ENCODE data around the gene GIMAP5.

The GIMAP5 gene

DNA sequence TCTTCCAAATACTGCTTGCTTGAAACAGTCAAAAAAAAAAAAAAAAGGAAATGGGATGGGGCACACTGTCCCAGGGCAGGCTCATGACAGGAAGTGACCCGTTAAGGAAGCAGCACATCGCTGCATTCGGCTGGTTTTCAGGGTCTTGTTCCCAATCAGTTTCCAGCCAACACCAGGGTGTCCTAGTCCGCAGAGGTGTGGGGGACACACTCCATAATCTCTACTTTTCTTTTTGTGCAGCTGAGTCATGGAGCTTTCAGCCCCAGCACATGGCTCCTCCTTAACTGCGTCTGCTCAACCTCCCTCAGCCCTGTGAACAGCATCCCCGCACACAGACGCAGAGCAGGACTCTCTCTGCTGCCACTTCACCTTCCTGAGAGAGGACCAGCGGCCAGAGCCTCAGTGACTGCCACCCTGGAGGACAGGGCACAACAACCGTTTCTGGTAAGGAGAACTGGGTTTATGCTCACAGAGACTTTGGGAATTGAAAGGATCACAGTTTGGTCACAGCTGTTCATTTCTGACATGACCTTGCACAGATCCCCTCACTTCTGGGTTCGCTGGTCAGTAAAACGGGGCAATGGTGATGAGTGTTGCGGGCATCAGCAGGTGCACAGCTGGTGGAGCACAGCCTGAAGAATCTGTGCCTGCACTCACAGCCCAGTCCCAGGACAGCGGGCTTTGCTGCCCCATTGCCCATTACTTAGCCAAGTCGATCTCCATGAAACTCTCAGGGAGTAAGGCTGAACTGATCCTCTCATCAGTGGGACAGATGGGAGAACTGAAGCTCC lies at the start of gene GIMAP5:
GIMAP5 (plus strand) TSS at position 154 of the 791 bp plus-strand sequence. CDS start 3,467 bp downstream, outside the sequence.
- Histone ChIP-seq H3K4me1 (ENCODE audit: control insufficient read depth, insufficient read depth, low read length) (no peaks in the 10 kb centered on the region), H3K36me3 (ENCODE audit: control insufficient read depth, insufficient read depth, low read length) (no peaks in the 10 kb centered on the region), H3K27me3 (ENCODE audit: control insufficient read depth, insufficient read depth, low read length) (peaks cover 99% of the 10 kb centered on the region), H3K9ac (ENCODE audit: low read depth, low read length) (no peak within 1 kb of the TSS), H3K4me3 (ENCODE audit: low read depth, low read length) (no peak within 1 kb of the TSS), H3K9me3 (ENCODE audit: control insufficient read depth, insufficient read depth, low read length) (no peaks in the 10 kb centered on the region)

DNA sequence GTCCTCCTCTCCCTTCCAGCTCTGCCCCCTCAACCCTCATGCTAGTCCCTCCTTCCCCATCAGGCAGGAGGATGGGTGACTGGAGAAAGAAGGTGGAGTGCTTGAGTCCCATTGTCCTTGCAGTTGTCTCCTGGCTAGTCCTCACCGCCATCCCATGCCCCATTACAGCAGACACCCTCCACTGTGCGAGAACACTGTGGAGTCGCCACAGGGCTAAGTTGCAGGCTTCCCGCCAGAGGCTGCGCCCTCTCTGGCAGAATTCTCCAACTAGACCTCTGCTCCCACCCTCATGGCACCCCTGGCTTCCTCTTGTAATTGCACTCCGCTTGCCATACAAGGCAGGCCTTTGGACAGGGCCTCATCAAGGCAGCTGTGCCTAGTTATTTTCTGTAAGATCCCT lies 48.6 kb upstream of the GIMAP5 start:
- Histone ChIP-seq H3K9me3 (ENCODE audit: control insufficient read depth, insufficient read depth, low read length) (no peaks in the 10 kb centered on the region), H3K4me1 (ENCODE audit: control insufficient read depth, insufficient read depth, low read length) (peaks cover 7% of the 10 kb centered on the region), H3K27me3 (ENCODE audit: control insufficient read depth, insufficient read depth, low read length) (peaks cover 8% of the 10 kb centered on the region), H3K36me3 (ENCODE audit: control insufficient read depth, insufficient read depth, low read length) (no peaks in the 10 kb centered on the region), H3K9ac (ENCODE audit: low read depth, low read length) (no peak overlapping the region), H3K4me3 (ENCODE audit: low read depth, low read length) (no peak overlapping the region)

DNA sequence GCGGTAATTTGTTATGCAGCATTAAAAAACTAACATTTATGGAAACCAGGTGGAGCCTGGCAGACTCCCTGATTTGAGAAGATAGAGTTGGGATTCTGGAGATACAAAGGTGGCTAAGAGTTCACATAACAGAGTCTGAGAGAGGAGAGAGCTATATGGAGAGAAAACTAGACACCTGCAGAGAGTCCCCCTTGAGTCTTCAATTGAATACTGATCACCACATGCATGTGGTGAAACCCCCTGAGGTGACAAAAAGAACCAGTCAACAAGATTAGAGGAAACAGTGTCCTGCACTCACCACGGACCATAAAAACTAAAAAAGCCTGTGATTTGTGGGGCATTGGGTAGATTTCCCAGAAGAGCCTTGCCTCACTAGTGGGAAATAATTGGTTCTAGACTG lies 41.6 kb upstream of the GIMAP5 start:
- Histone ChIP-seq H3K9ac (ENCODE audit: low read depth, low read length) (no peak overlapping the region), H3K4me3 (ENCODE audit: low read depth, low read length) (no peak overlapping the region), H3K4me1 (ENCODE audit: control insufficient read depth, insufficient read depth, low read length) (no peaks in the 10 kb centered on the region), H3K27me3 (ENCODE audit: control insufficient read depth, insufficient read depth, low read length) (no peaks in the 10 kb centered on the region), H3K9me3 (ENCODE audit: control insufficient read depth, insufficient read depth, low read length) (no peaks in the 10 kb centered on the region), H3K36me3 (ENCODE audit: control insufficient read depth, insufficient read depth, low read length) (no peaks in the 10 kb centered on the region)

DNA sequence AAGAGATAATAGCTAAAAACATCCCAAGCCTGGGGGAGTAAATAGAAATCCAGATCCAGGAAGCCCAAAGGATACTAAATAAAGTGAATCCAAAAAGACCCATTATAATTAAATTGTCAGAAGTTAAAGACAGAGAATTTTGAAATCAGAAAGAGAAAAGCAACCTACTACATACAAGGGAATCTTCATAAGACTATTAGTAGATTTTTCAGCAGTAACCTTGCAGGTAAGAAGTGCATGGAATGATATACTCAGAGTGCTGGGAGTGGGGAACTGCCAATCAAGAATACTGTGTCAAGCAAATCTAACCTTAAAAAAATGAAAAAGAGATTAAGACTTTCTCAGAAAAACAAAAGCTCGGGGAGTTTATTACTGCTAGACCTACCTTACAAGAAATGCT lies 34.0 kb upstream of the GIMAP5 start:
- Histone ChIP-seq H3K4me1 (ENCODE audit: control insufficient read depth, insufficient read depth, low read length) (no peaks in the 10 kb centered on the region), H3K9me3 (ENCODE audit: control insufficient read depth, insufficient read depth, low read length) (peaks cover 5% of the 10 kb centered on the region), H3K9ac (ENCODE audit: low read depth, low read length) (no peak overlapping the region), H3K36me3 (ENCODE audit: control insufficient read depth, insufficient read depth, low read length) (no peaks in the 10 kb centered on the region), H3K27me3 (ENCODE audit: control insufficient read depth, insufficient read depth, low read length) (no peaks in the 10 kb centered on the region), H3K4me3 (ENCODE audit: low read depth, low read length) (no peak overlapping the region)

DNA sequence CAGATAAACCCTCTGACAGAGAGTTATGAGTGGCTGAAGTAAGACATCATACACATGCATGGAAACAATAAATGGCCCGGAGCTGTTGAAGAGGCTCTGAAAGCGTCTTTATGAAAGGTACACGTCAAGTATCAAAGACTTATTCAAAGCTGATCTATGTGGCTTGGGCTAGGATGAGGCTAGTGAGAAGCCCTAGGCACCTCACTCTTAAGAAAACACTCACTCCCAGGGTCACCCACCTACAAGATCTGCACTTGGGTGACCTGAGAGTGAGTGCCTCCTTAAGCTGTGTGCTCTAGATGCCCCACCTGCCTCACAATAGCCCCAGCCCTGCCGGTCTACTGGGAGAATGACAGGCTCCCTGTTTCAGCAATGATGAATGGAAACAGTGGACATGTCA lies 21.9 kb upstream of the GIMAP5 start:
- H3K4me1 ChIP-seq (ENCODE audit: control insufficient read depth, insufficient read depth, low read length) = no peaks in the 10 kb centered on the region
- H3K9ac ChIP-seq (ENCODE audit: low read depth, low read length) = no peak overlapping the region
- H3K27me3 ChIP-seq (ENCODE audit: control insufficient read depth, insufficient read depth, low read length) = peaks cover 27% of the 10 kb centered on the region
- no peak overlapping the region for H3K4me3 ChIP-seq (ENCODE audit: low read depth, low read length)
- H3K36me3 ChIP-seq (ENCODE audit: control insufficient read depth, insufficient read depth, low read length) = no peaks in the 10 kb centered on the region
- H3K9me3 ChIP-seq (ENCODE audit: control insufficient read depth, insufficient read depth, low read length) = no peaks in the 10 kb centered on the region

DNA sequence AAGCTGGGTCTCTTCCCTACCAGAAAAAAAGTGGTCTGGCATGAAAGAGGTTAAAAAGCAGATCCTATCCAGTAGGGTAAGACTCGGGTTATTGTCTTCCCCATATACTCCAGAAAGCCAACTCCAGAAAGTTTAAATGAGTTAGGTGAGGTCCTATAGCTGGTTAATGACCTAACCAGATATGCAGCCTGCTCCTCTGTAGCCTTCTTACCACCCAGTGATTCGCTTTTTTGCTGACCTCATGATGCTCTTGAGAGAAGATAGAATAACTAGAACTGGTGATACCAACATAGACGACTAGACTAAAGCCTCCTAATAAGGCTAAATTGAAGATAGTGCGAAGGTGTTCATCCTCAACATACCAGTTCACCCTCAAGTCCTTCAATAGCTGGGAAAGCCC lies 21.5 kb upstream of the GIMAP5 start:
- no peak overlapping the region for H3K4me3 ChIP-seq (ENCODE audit: low read depth, low read length)
- H3K9ac ChIP-seq (ENCODE audit: low read depth, low read length) = no peak overlapping the region
- H3K9me3 ChIP-seq (ENCODE audit: control insufficient read depth, insufficient read depth, low read length) = no peaks in the 10 kb centered on the region
- peaks cover 27% of the 10 kb centered on the region for H3K27me3 ChIP-seq (ENCODE audit: control insufficient read depth, insufficient read depth, low read length)
- no peaks in the 10 kb centered on the region for H3K4me1 ChIP-seq (ENCODE audit: control insufficient read depth, insufficient read depth, low read length)
- no peaks in the 10 kb centered on the region for H3K36me3 ChIP-seq (ENCODE audit: control insufficient read depth, insufficient read depth, low read length)

DNA sequence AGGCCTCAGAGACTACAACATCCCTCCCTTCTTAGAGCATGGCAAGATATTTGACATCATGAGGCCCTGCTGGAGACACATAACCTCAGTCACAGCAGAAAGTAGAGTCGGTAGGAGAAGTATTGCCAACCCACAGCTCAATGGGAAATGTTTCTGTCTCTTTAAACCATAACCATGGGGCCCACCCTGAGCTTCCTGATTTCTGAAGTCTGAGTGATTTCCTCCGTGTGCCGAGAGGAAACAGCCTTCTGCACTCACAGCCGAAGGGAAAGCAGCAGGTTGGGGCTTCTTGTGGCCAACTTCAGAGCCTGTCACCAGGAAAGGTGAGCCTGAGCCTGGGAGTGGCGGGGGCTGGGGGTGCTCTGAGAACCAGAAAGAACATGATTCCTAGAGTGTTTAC lies 20.9 kb upstream of the GIMAP5 start, which contains the start of gene GIMAP1:
GIMAP1 (plus strand) TSS at position 246 of the 400 bp plus-strand sequence. CDS start 2,435 bp downstream, outside the sequence.
- Histone ChIP-seq H3K27me3 (ENCODE audit: control insufficient read depth, insufficient read depth, low read length) (peaks cover 32% of the 10 kb centered on the region), H3K4me3 (ENCODE audit: low read depth, low read length) (no peak within 1 kb of the TSS), H3K4me1 (ENCODE audit: control insufficient read depth, insufficient read depth, low read length) (no peaks in the 10 kb centered on the region), H3K36me3 (ENCODE audit: control insufficient read depth, insufficient read depth, low read length) (no peaks in the 10 kb centered on the region), H3K9ac (ENCODE audit: low read depth, low read length) (no peak within 1 kb of the TSS), H3K9me3 (ENCODE audit: control insufficient read depth, insufficient read depth, low read length) (no peaks in the 10 kb centered on the region)

DNA sequence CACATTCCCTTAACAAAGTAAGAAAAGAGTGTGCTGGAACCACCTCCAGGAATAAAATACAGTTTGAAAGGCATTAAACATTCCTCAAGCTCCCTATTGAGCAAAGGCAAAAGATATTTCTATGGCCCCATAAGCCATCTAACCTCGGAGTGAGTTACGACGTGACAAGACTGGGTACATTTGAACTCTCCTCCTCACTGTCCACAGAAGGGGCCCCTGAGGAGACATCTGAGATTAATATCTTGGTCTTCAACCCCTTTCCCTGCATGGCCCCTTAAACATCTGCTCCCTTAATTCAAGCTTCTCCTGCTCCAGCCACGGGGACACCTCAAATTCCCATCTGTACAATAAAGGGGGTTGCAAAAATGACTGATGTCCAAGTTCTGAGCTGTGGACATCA lies 20.3 kb upstream of the GIMAP5 start:
- no peaks in the 10 kb centered on the region for H3K9me3 ChIP-seq (ENCODE audit: control insufficient read depth, insufficient read depth, low read length)
- H3K9ac ChIP-seq (ENCODE audit: low read depth, low read length) = no peak overlapping the region
- H3K36me3 ChIP-seq (ENCODE audit: control insufficient read depth, insufficient read depth, low read length) = no peaks in the 10 kb centered on the region
- peaks cover 32% of the 10 kb centered on the region for H3K27me3 ChIP-seq (ENCODE audit: control insufficient read depth, insufficient read depth, low read length)
- H3K4me3 ChIP-seq (ENCODE audit: low read depth, low read length) = no peak overlapping the region
- no peaks in the 10 kb centered on the region for H3K4me1 ChIP-seq (ENCODE audit: control insufficient read depth, insufficient read depth, low read length)

DNA sequence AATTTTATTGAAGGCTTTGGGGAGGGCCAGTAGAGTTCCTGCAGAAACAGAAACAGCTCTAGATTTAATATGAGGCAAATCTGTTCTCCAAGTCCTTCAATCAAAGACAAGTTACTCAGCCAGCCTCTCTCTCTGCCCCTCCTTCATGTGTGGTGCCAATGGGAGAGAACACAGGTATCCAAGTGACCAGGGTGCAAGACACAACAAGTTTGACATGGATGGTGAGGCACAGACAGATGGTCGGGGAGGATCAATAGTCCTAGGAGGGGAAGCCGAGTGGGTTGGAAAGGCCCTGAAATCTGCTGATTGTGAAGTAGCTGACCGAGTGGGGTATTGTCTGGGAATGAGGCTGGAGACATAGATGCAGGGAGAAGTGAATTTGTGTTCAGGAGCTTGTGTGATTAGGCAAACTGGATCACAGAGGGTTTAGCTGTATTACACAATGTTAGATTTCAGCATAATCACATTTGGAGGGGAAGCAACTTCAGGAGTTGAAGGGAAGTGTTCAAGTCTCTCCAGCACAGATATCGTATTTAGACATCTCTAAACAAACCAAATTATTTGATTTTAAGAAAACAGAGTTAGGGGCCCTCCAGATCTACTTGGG lies 19.3 kb upstream of the GIMAP5 start:
- Histone ChIP-seq H3K4me3 (ENCODE audit: low read depth, low read length) (no peak overlapping the region), H3K27me3 (ENCODE audit: control insufficient read depth, insufficient read depth, low read length) (peaks cover 40% of the 10 kb centered on the region), H3K9me3 (ENCODE audit: control insufficient read depth, insufficient read depth, low read length) (no peaks in the 10 kb centered on the region), H3K9ac (ENCODE audit: low read depth, low read length) (no peak overlapping the region), H3K4me1 (ENCODE audit: control insufficient read depth, insufficient read depth, low read length) (no peaks in the 10 kb centered on the region), H3K36me3 (ENCODE audit: control insufficient read depth, insufficient read depth, low read length) (no peaks in the 10 kb centered on the region)

DNA sequence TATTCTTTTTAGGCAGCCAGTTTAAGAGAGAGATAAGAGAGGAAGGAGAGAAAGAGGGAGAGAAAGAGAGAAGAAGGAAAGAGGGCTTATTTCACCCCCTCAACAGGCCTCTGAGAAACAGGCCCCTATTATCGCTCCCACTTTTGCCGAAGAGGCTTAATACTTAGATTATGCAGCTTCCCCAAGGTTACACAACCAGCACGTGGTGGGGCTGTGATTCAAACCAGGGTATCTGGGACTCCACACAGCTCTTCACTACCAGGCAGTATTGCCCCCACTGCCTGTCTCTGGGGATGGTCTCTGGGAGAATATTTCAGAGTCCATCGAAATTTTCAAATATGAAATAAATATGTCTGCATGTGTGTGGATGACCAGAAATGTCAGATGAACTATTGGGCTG lies 17.8 kb upstream of the GIMAP5 start:
- Histone ChIP-seq H3K4me1 (ENCODE audit: control insufficient read depth, insufficient read depth, low read length) (no peaks in the 10 kb centered on the region), H3K4me3 (ENCODE audit: low read depth, low read length) (no peak overlapping the region), H3K27me3 (ENCODE audit: control insufficient read depth, insufficient read depth, low read length) (peaks cover 50% of the 10 kb centered on the region), H3K9ac (ENCODE audit: low read depth, low read length) (no peak overlapping the region), H3K9me3 (ENCODE audit: control insufficient read depth, insufficient read depth, low read length) (no peaks in the 10 kb centered on the region), H3K36me3 (ENCODE audit: control insufficient read depth, insufficient read depth, low read length) (no peaks in the 10 kb centered on the region)

DNA sequence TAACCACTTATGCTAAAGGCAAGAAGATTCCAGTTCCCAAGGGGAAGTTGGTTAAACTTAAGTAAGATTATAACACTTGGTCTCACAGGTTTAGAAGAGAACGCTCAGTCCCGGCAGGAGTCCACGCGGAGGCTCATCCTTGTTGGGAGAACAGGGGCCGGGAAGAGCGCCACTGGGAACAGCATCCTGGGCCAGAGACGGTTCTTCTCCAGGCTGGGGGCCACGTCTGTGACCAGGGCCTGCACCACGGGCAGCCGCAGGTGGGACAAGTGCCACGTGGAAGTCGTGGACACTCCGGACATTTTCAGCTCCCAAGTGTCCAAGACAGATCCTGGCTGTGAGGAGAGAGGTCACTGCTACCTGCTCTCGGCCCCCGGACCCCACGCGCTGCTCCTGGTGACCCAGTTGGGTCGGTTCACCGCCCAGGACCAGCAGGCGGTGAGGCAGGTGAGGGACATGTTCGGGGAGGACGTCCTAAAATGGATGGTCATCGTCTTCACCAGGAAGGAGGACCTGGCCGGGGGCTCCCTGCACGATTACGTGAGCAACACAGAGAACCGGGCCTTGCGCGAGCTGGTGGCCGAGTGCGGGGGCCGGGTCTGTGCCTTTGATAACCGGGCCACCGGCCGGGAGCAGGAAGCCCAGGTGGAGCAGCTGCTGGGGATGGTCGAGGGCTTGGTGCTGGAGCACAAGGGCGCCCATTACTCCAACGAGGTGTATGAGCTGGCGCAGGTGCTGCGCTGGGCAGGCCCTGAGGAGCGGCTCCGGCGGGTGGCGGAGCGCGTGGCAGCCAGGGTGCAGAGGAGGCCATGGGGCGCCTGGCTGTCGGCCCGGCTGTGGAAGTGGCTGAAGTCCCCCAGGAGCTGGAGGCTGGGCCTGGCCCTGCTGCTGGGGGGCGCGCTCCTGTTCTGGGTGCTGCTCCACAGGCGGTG lies 17.0 kb upstream of the GIMAP5 start:
- no peak overlapping the region for H3K4me3 ChIP-seq (ENCODE audit: low read depth, low read length)
- no peaks in the 10 kb centered on the region for H3K36me3 ChIP-seq (ENCODE audit: control insufficient read depth, insufficient read depth, low read length)
- no peaks in the 10 kb centered on the region for H3K4me1 ChIP-seq (ENCODE audit: control insufficient read depth, insufficient read depth, low read length)
- no peaks in the 10 kb centered on the region for H3K9me3 ChIP-seq (ENCODE audit: control insufficient read depth, insufficient read depth, low read length)
- no peak overlapping the region for H3K9ac ChIP-seq (ENCODE audit: low read depth, low read length)
- H3K27me3 ChIP-seq (ENCODE audit: control insufficient read depth, insufficient read depth, low read length) = peaks cover 50% of the 10 kb centered on the region

Measured in iPS-15b (cell line).